22Rv1 (cell line): ENCODE data around the gene NMNAT3.

Experiments
- ZFX ChIP-seq: fragments of 450-650 bp; IDR thresholded peaks from 2 replicates; pipeline ENCODE4 v1.6.1; 2017; ENCODE audit warnings: antibody characterized with exemption, borderline replicate concordance
- TF ChIP-seq, protein P1 (sequence below): fragments of 450-650 bp; IDR thresholded peaks from 2 replicates; pipeline ENCODE4 v1.5.1; 2017; ENCODE audit warnings: mild to moderate bottlenecking

DNA sequence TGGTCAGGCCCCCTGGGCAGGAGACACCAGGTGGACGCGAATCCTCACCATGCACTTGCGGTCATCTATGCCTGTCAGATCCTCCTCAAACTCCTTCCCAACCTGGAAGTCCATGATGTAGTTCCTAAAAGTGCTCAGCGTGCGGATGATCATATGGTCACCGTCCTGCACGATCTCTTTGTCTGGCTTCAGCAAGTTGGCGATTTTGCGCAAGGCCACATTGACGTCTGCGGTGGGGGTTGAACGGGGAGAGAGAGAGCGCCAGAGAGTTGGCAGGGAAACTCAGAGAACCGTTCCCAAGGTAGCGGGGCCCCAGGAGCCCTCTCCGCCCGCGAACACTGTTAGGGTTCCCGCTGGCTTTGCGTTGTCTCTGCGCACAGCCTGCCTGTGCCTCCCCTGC lies 139.0 kb downstream of the NMNAT3 start:
- TF ChIP-seq, protein P1, sequence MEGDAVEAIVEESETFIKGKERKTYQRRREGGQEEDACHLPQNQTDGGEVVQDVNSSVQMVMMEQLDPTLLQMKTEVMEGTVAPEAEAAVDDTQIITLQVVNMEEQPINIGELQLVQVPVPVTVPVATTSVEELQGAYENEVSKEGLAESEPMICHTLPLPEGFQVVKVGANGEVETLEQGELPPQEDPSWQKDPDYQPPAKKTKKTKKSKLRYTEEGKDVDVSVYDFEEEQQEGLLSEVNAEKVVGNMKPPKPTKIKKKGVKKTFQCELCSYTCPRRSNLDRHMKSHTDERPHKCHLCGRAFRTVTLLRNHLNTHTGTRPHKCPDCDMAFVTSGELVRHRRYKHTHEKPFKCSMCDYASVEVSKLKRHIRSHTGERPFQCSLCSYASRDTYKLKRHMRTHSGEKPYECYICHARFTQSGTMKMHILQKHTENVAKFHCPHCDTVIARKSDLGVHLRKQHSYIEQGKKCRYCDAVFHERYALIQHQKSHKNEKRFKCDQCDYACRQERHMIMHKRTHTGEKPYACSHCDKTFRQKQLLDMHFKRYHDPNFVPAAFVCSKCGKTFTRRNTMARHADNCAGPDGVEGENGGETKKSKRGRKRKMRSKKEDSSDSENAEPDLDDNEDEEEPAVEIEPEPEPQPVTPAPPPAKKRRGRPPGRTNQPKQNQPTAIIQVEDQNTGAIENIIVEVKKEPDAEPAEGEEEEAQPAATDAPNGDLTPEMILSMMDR, result no peak
- no peak for TF ChIP-seq ZFX
